PC-9 (cell line): ENCODE results near the gene SYNGR4. TPM values are rescaled to one million over a fixed set of nuclear protein-coding genes. Genes with fewer than 3 reads are reported as not detected.

Experiments
- BruUV-seq: library from RNA; stranded (reverse); fragments of 400-500 nt; replicated peaks from 2 replicates; lab custom pipeline; 2021; lab: Mats Ljungman, UMichigan
- CTCF ChIA-PET: fragments of 300-600 bp; sonication (Branson Sonifier 250); formaldehyde crosslinking; loops from one replicate; lab custom pipeline; 2022; ENCODE audit warnings: antibody characterized with exemption; lab: Charles Lee
- POLR2A ChIA-PET: fragments of 300-600 bp; sonication (Branson Sonifier 250); formaldehyde crosslinking; loops from one replicate; lab custom pipeline; 2022; ENCODE audit warnings: antibody characterized with exemption; ENCODE audit not compliant: unreplicated experiment; lab: Charles Lee
- DNase-seq, 2 experiments: peaks; one replicate each; pipeline versions ENCODE4 v3.0.0 to v3.0.0-alpha.2; 2015 to 2022; ENCODE audit warnings: mixed read lengths in 1 of 2
- H2AFZ ChIP-seq: fragments of 200-600 bp; sonication (generic); 2 replicates; pipeline ENCODE4 v1.8.1; 2017; ENCODE audit warnings: antibody characterized with exemption
- H3F3A ChIP-seq: fragments of 200-600 bp; sonication (generic); 2 replicates; pipeline ENCODE4 v1.8.1; 2017; ENCODE audit warnings: antibody characterized with exemption, mild to moderate bottlenecking, low read depth; ENCODE audit not compliant: insufficient read depth
- H3K27ac ChIP-seq: fragments of 200-600 bp; sonication (generic); 2 replicates; pipeline ENCODE4 v1.6.1; 2016; ENCODE audit warnings: mixed run types
- H3K27me3 ChIP-seq: fragments of 200-600 bp; sonication (generic); 2 replicates; pipeline ENCODE4 v1.6.1; 2016; ENCODE audit warnings: low read depth, mixed run types; ENCODE audit not compliant: insufficient read depth
- H3K36me3 ChIP-seq: fragments of 200-600 bp; sonication (generic); 2 replicates; pipeline ENCODE4 v1.6.1; 2016; ENCODE audit warnings: low read depth, mixed run types
- H3K4me1 ChIP-seq: fragments of 200-600 bp; sonication (generic); replicated peaks from 2 replicates; pipeline ENCODE4 v1.6.1; 2016; ENCODE audit warnings: mixed run types; ENCODE audit not compliant: insufficient read depth
- H3K4me2 ChIP-seq: fragments of 200-600 bp; sonication (generic); 2 replicates; pipeline ENCODE4 v1.6.1; 2017; ENCODE audit warnings: mixed run types
- H3K4me3 ChIP-seq: fragments of 200-600 bp; sonication (generic); 2 replicates; pipeline ENCODE4 v1.6.1; 2016; ENCODE audit warnings: mixed run types
- H3K79me2 ChIP-seq: fragments of 200-600 bp; sonication (generic); 2 replicates; pipeline ENCODE4 v1.6.1; 2017; ENCODE audit warnings: low read depth, mixed run types
- H3K9me2 ChIP-seq: fragments of 200-600 bp; sonication (generic); 2 replicates; pipeline ENCODE4 v1.8.1; 2017; ENCODE audit warnings: mild to moderate bottlenecking; ENCODE audit not compliant: insufficient read depth
- H3K9me3 ChIP-seq: fragments of 200-600 bp; sonication (generic); 2 replicates; pipeline ENCODE4 v1.8.1; 2016; ENCODE audit warnings: low read depth; ENCODE audit not compliant: insufficient read depth
- H4K20me1 ChIP-seq: fragments of 200-600 bp; sonication (generic); 2 replicates; pipeline ENCODE4 v1.8.1; 2017; ENCODE audit not compliant: insufficient read depth
- CTCF ChIP-seq: fragments of 200-600 bp; sonication (generic); conservative IDR thresholded peaks from 2 replicates; pipeline ENCODE4 v1.6.1; 2017; ENCODE audit warnings: mixed run types, antibody characterized with exemption, mild to moderate bottlenecking, moderate library complexity
- EZH2 ChIP-seq: fragments of 200-600 bp; sonication (generic); IDR thresholded peaks from 2 replicates; pipeline ENCODE4 v1.8.0; 2017; ENCODE audit warnings: antibody characterized with exemption, low read depth
- intact Hi-C: fragments of 100-400 bp; cut with micrococcal nuclease; formaldehyde crosslinking; loops from one replicate; pipeline ENCODE4 v1.10.0; 2022; ENCODE audit not compliant: unreplicated experiment
- total RNA-seq: library from RNA; stranded (reverse); gene quantifications from 2 replicates; pipeline ENCODE4 v1.2.3, GENCODE V29; 2021

Gene SYNGR4
- total RNA-seq, 1 experiment from 2014 or later = 1.3 TPM

DNA sequence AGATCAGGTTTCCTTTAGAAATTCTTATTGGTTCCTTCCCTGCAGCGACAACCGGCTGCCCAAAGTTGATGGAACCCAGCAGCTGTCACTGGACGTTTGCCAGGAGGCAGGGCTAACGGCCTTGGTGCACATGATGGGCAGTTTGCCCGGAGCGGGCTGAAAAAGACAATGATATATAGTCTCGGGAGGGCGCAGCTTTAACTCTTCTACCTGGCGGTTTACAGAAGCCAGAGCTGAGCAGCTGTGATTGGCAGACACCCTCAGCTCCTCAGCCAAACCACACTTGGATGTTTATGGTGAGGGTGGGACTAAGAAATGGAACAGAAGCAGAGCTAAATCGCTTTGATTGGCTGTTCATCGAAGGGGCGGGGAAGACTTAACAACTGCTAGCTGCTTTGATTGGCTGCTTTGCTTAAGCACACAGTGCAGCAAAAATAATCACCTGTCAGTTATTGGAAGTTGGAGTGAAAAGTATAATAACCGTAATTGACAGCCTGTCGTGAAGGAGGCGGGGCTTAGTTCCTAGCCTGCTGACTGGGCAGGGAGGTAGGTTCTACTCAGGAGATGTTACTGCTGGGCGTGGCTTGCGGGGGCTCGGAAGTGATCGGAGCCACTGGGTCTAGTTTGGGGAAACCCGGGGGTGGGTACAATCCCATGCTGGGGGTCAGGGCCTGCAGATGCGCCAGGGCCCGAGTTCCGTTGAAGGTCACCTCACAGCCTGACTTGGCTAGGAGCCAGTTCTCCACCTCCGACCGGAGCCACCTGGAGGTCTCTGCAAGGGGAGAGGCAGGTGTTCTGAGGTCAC, 31.3 kb upstream of the SYNGR4 start:
- Histone ChIP-seq H3K9me3 (no peaks in the 10 kb centered on the region), H3K9me2 (no peaks in the 10 kb centered on the region), H3K4me2 (peak overlapping the region; percentile 87), H3F3A (peaks cover 40% of the 10 kb centered on the region), H4K20me1 (no peaks in the 10 kb centered on the region), H3K27ac (peak overlapping the region; percentile 68), H3K4me3 (peak overlapping the region; percentile 55), H3K36me3 (no peaks in the 10 kb centered on the region), H3K79me2 (no peaks in the 10 kb centered on the region), H3K27me3 (no peaks in the 10 kb centered on the region), H3K4me1 (peaks cover 16% of the 10 kb centered on the region), H2AFZ (peak overlapping the region; percentile 23; the same call in 1 of the 2 replicates)
- no peak for TF ChIP-seq CTCF
- no peak for TF ChIP-seq EZH2
- intact Hi-C loops = loop anchor here (1.0 to 5.0 kb wide), 3 partner anchors 13 to 62 kb away; no protein-coding TSS in a partner anchor
- POLR2A ChIA-PET = interaction anchor here (0.6 to 1.2 kb wide), 7 partner anchors 11 to 275 kb away, joined by 3 to 25 read pairs (median 4); partner anchors contain the start of genes SYNGR4 and TMEM143
- CTCF ChIA-PET = interaction anchor here (0.6 to 2.3 kb wide), 11 partner anchors 11 to 251 kb away, joined by 3 to 30 read pairs (median 12); partner anchors contain the start of genes KDELR1, SYNGR4 and TMEM143
- peak; percentile 93 to 100 for DNase-seq
- no TSS peak for BruUV-seq

DNA sequence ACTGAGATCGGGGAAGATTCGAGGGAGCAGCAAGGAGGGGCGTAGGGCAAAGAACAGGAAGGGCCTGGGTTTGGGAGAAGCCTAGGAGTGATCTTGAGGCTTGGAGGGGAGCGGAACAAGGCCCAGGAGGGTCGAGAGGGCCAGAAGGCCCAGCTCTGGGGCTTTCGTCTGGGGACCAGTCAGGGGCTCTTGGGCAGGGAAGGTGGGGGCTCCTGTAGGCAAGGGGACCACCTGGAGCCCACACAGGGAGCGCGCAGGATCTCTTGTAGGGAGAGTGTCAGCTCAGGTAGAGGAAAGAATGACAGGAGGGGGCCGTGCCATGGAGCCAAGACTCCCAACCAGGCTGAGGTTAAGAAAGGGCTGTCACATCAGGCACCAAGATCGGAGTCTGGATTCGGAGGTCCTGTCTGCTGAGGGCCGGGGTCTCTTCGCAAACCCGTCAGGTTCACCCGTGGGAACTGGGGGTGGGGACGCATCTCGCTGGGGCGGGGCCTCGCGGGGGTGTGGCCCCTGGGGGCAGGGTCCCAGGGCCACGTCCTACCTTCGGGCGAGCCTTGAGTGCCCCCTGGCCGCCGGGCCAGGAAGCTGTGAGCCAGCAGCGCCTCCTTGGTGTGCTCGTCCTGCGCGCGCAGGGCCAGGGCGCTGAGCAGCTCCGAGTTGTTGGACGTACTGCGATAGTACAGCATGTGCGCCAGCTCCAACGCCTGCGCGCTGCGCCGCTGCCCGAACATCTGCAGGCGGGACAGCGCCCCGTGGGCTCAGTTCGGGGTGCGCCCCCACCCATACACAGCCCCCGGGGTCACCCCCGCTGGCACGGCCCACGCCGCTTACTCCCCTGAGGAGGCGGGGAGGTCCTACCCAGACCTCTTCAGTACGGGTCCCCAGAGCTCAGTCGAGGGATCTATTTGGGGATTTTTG, 30.4 kb upstream of the SYNGR4 start:
- no peaks in the 10 kb centered on the region for H3K9me2 ChIP-seq
- peak overlapping the region; percentile 87 for H3K4me2 ChIP-seq
- H3K27me3 ChIP-seq = no peaks in the 10 kb centered on the region
- CTCF ChIA-PET = interaction anchor here (0.5 to 2.3 kb wide), 18 partner anchors 12 to 251 kb away, joined by 3 to 30 read pairs (median 11); partner anchors contain the start of genes KDELR1, SYNGR4 and TMEM143
- no TSS peak for BruUV-seq
- POLR2A ChIA-PET = interaction anchor here (0.6 to 1.1 kb wide), 5 partner anchors 12 to 61 kb away, joined by 3 to 56 read pairs (median 4); a partner anchor contains a TSS
- H3K4me1 ChIP-seq = peaks cover 16% of the 10 kb centered on the region
- no peaks in the 10 kb centered on the region for H3K79me2 ChIP-seq
- H3K27ac ChIP-seq = peak overlapping the region; percentile 68
- H4K20me1 ChIP-seq = no peaks in the 10 kb centered on the region
- peak overlapping the region; percentile 55 for H3K4me3 ChIP-seq
- H3K9me3 ChIP-seq = no peaks in the 10 kb centered on the region
- H2AFZ ChIP-seq = peak overlapping the region; percentile 83
- DNase-seq = peak; percentile 87 to 91
- peaks cover 40% of the 10 kb centered on the region for H3F3A ChIP-seq
- TF ChIP-seq EZH2 = no peak
- peak; percentile 87 for TF ChIP-seq CTCF
- no peaks in the 10 kb centered on the region for H3K36me3 ChIP-seq
- intact Hi-C loops = loop anchor here (1.0 to 5.0 kb wide), 3 partner anchors 13 to 62 kb away; no protein-coding TSS in a partner anchor

DNA sequence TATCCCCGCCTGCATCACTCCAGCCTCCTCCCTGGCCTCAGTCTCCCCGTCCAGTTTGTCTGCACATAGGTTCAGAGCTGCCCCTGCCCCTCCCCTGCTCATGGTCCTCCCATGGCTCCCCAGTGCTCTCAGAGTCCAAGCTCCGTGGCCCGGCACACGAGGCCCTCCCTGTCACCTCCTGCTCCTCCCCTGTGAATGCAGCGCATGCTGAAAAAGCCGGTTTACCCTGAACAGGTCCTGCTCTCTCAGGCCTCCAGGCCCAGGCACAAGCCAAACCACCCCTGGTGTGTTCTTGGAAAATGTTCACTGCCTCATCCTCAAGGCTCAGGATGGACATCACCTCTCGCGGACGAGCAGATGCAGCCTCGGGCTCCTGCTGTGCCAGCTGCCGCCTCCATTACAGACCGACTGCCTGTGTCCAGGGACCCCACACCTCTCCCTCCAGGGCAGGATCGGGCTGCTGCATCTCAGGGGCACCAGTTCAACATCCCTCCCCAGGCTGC, 25.9 kb upstream of the SYNGR4 start:
- Histone ChIP-seq H3K4me3 (no peak overlapping the region), H3K9me3 (no peaks in the 10 kb centered on the region), H3K79me2 (no peaks in the 10 kb centered on the region), H3K4me2 (no peak overlapping the region), H3K36me3 (no peaks in the 10 kb centered on the region), H3K4me1 (peaks cover 11% of the 10 kb centered on the region), H3K27me3 (no peaks in the 10 kb centered on the region), H2AFZ (no peak overlapping the region), H4K20me1 (no peaks in the 10 kb centered on the region), H3K9me2 (no peaks in the 10 kb centered on the region), H3F3A (peaks cover 25% of the 10 kb centered on the region; the same call in 1 of the 2 replicates), H3K27ac (no peak overlapping the region)
- no TSS peak for BruUV-seq
- CTCF ChIA-PET = no interaction called here
- intact Hi-C loops = no loop called here
- DNase-seq = no peak
- POLR2A ChIA-PET = no interaction called here
- TF ChIP-seq CTCF (no peak), EZH2 (no peak)
